Tibial nerve (tissue), 4 donors: ENCODE measurements around the gene NEGR1. TPM values are rescaled to one million over a fixed set of nuclear protein-coding genes. Genes with fewer than 3 reads are reported as not detected.

Source experiments
- DNase-seq, 2 donors: peaks; one replicate each; pipeline ENCODE4 v3.0.0-alpha.2; 2019; ENCODE audit warnings: low spot score in 2 of 2
- H3K27ac ChIP-seq, 4 donors: fragments of 200-600 bp; sonication (generic) in 3 of 4; one replicate each; pipeline ENCODE4 v1.5.1; 2017 to 2019; ENCODE audit warnings: mild to moderate bottlenecking in 1 of 4
- H3K27me3 ChIP-seq, 2 donors: fragments of 200-600 bp; sonication (generic) in 1 of 2; one replicate each; pipeline versions ENCODE4 v1.5.1 to v1.6.0; 2017 to 2019
- H3K36me3 ChIP-seq, 3 donors: fragments of 200-600 bp; sonication (generic); one replicate each; pipeline ENCODE4 v1.5.1; 2018 to 2019
- H3K4me1 ChIP-seq, 4 donors: fragments of 200-600 bp; sonication (generic) in 3 of 4; one replicate each; pipeline ENCODE4 v1.5.1; 2017 to 2019
- H3K4me3 ChIP-seq, 4 donors: fragments of 200-600 bp; sonication (generic) in 3 of 4; one replicate each; pipeline ENCODE4 v1.5.1; 2017 to 2019; ENCODE audit warnings: mild to moderate bottlenecking in 1 of 4, moderate library complexity in 1 of 4
- H3K9me3 ChIP-seq, 4 donors: fragments of 200-600 bp; sonication (generic) in 3 of 4; one replicate each; pipeline ENCODE4 v1.5.1; 2017 to 2019
- CTCF ChIP-seq, 5 experiments: fragments of 200-600 bp in 3 of 5; fragments of 450-650 bp in 2 of 5; sonication (generic) in 3 of 5; IDR thresholded peaks; one replicate each; pipeline ENCODE4 v1.5.1; 2016 to 2019; ENCODE audit warnings: antibody characterized with exemption in 5 of 5, mild to moderate bottlenecking in 3 of 5, moderate library complexity in 2 of 5
- EP300 ChIP-seq, 2 donors: sonication (generic); formaldehyde crosslinking; IDR thresholded peaks; one replicate each; pipeline ENCODE4 v1.6.1; 2017; ENCODE audit warnings: antibody characterized with exemption in 2 of 2, mild to moderate bottlenecking in 1 of 2
- POLR2A ChIP-seq, 2 donors: fragments of 450-650 bp; IDR thresholded peaks; one replicate each; pipeline ENCODE4 v1.6.1; 2017; ENCODE audit warnings: antibody characterized with exemption in 2 of 2, mild to moderate bottlenecking in 2 of 2, moderate library complexity in 2 of 2
- WGBS, 2 donors: methylation state at CpG; one replicate each; pipeline ENCODE4 v1.1.5; 2018; 5-methylcytosine and 5-hydroxymethylcytosine counted together
- total RNA-seq, 4 donors: library from RNA; depleted of rRNA; stranded (reverse); fragments of >200 nt; gene quantifications; one replicate each; pipeline ENCODE4 v1.1.0, GENCODE V29; 2016

The NEGR1 gene
- total RNA-seq, 4 donors from 2014 or later, result 46.0 to 58.2 (median 52.4) TPM

GRCh38 chr1:72177711-72178110 lies 104.6 kb downstream of the NEGR1 start:
- H3K4me1 ChIP-seq, result peaks cover 0 to 3% (median 0%) of the 10 kb centered on the region in 4 donors
- no peak for TF ChIP-seq POLR2A (IDR thresholded peaks at IDR 0.05)
- no peak for TF ChIP-seq EP300 (IDR thresholded peaks at IDR 0.05)
- H3K36me3 ChIP-seq, result no peaks in the 10 kb centered on the region
- no peak overlapping the region for H3K27ac ChIP-seq
- DNase-seq, result no peak
- H3K4me3 ChIP-seq, result no peak overlapping the region
- H3K27me3 ChIP-seq, result no peaks in the 10 kb centered on the region
- no peaks in the 10 kb centered on the region for H3K9me3 ChIP-seq
- 69 to 73% methylated on average over 1 of the region's 1 CpG for WGBS, 2 donors

- H3K4me3 ChIP-seq, result no peak overlapping the region
- TF ChIP-seq CTCF (IDR thresholded peaks at IDR 0.05) (no peak), POLR2A (IDR thresholded peaks at IDR 0.05) (no peak), EP300 (IDR thresholded peaks at IDR 0.05) (no peak)
- DNase-seq, result no peak
- H3K27ac ChIP-seq, result peak overlapping the region in 1 of 4 donors; percentile 46
- no peaks in the 10 kb centered on the region for H3K4me1 ChIP-seq
- no peaks in the 10 kb centered on the region for H3K27me3 ChIP-seq
- H3K9me3 ChIP-seq, result no peaks in the 10 kb centered on the region
- no peaks in the 10 kb centered on the region for H3K36me3 ChIP-seq
These were observed 112.1 kb downstream of the NEGR1 start for GRCh38 chr1:72170246-72170645.

GRCh38 chr1:72166426-72166825 lies 115.9 kb downstream of the NEGR1 start:
- TF ChIP-seq POLR2A (IDR thresholded peaks at IDR 0.05) (no peak), EP300 (IDR thresholded peaks at IDR 0.05) (no peak), CTCF (IDR thresholded peaks at IDR 0.05) (no peak)
- 90 to 96% methylated on average over 2 of the region's 2 CpGs for WGBS, 2 donors
- Histone ChIP-seq H3K4me1 (no peaks in the 10 kb centered on the region), H3K36me3 (no peaks in the 10 kb centered on the region), H3K27ac (no peak overlapping the region), H3K27me3 (no peaks in the 10 kb centered on the region), H3K4me3 (no peak overlapping the region), H3K9me3 (no peaks in the 10 kb centered on the region)
- DNase-seq, result no peak

- TF ChIP-seq POLR2A (IDR thresholded peaks at IDR 0.05), result no peak
- no peak for TF ChIP-seq CTCF (IDR thresholded peaks at IDR 0.05)
- no peak for TF ChIP-seq EP300 (IDR thresholded peaks at IDR 0.05)
- H3K27ac ChIP-seq, result no peak overlapping the region
- no peaks in the 10 kb centered on the region for H3K4me1 ChIP-seq
- no peak overlapping the region for H3K4me3 ChIP-seq
- DNase-seq, result no peak
- no peaks in the 10 kb centered on the region for H3K36me3 ChIP-seq
- H3K9me3 ChIP-seq, result no peaks in the 10 kb centered on the region
- no peaks in the 10 kb centered on the region for H3K27me3 ChIP-seq
These were observed 131.8 kb downstream of the NEGR1 start for GRCh38 chr1:72150508-72150907.

GRCh38 chr1:72141875-72142274 lies 140.5 kb downstream of the NEGR1 start:
- TF ChIP-seq EP300 (IDR thresholded peaks at IDR 0.05) (no peak), CTCF (IDR thresholded peaks at IDR 0.05) (no peak), POLR2A (IDR thresholded peaks at IDR 0.05) (no peak)
- 89 to 91% methylated on average over 4 of the region's 4 CpGs for WGBS, 2 donors
- H3K9me3 ChIP-seq, result peaks cover 0 to 16% (median 8%) of the 10 kb centered on the region in 4 donors

GRCh38 chr1:72140222-72140621 lies 142.1 kb downstream of the NEGR1 start:
- TF ChIP-seq CTCF (IDR thresholded peaks at IDR 0.05), result no peak
- TF ChIP-seq EP300 (IDR thresholded peaks at IDR 0.05), result no peak
- no peak for TF ChIP-seq POLR2A (IDR thresholded peaks at IDR 0.05)

More at GRCh38 chr1:72141875-72142274, 140.5 kb downstream of the NEGR1 start:
- Histone ChIP-seq H3K36me3 (peaks cover 0 to 8% (median 0%) of the 10 kb centered on the region in 3 donors), H3K4me1 (no peaks in the 10 kb centered on the region), H3K27ac (no peak overlapping the region), H3K27me3 (no peaks in the 10 kb centered on the region), H3K4me3 (no peak overlapping the region)
- no peak for DNase-seq

More at GRCh38 chr1:72140222-72140621, 142.1 kb downstream of the NEGR1 start:
- WGBS, 2 donors, result 60 to 82% methylated on average over 2 of the region's 2 CpGs
- Histone ChIP-seq H3K4me1 (no peaks in the 10 kb centered on the region), H3K36me3 (peaks cover 0 to 8% (median 0%) of the 10 kb centered on the region in 3 donors), H3K9me3 (peaks cover 0 to 18% (median 8%) of the 10 kb centered on the region in 4 donors), H3K27me3 (no peaks in the 10 kb centered on the region), H3K4me3 (no peak overlapping the region), H3K27ac (no peak overlapping the region)
- DNase-seq, result no peak
